ENCODE results near the gene HCFC1R1. TPM values are rescaled to one million over a fixed set of nuclear protein-coding genes. Genes with fewer than 3 reads are reported as not detected.
A peak's percentile ranks its signal among the peaks of the same experiment; 100 is the strongest.

Gene HCFC1R1
- total RNA-seq, 1 donor from 2014 or later: 15.5 TPM

DNA sequence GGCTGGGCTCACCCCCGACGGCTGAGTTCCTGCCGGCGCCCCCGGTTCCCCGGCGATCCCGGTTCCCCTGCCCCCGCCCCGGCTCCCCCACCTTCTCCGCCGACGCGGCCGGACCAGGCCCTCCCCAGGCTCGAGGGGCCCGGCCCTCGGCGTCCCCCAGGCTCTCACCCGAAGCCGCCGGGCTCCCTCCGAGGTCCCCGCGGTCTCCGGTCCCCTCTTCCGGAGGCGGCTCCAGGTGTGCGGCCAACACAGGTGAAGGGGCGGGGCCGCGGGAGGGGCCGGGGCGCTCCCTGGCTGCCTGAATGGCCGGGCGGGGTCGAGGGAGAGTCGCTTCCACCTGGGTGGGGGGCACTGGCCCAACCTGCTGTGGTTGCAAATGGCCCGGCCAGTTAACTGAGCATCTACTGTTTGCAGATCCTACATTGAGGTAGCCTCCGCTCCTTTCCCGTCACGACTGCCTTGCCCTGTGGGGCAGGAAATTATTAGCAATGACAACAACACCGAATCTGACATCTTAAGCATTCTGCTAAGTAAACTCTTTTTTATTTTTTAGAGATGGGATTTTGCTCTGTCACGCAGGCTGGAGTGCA is 13.1 kb upstream of the HCFC1R1 start, which contains the start of gene BICDL2:
BICDL2 (minus strand) TSS at position 219 of the 590 bp plus-strand sequence. CDS start 1,448 bp downstream, outside the sequence.
- no peak for DNase-seq (ENCODE audit: low spot score in 2 of 2)
- no peak for FAIRE-seq

DNA sequence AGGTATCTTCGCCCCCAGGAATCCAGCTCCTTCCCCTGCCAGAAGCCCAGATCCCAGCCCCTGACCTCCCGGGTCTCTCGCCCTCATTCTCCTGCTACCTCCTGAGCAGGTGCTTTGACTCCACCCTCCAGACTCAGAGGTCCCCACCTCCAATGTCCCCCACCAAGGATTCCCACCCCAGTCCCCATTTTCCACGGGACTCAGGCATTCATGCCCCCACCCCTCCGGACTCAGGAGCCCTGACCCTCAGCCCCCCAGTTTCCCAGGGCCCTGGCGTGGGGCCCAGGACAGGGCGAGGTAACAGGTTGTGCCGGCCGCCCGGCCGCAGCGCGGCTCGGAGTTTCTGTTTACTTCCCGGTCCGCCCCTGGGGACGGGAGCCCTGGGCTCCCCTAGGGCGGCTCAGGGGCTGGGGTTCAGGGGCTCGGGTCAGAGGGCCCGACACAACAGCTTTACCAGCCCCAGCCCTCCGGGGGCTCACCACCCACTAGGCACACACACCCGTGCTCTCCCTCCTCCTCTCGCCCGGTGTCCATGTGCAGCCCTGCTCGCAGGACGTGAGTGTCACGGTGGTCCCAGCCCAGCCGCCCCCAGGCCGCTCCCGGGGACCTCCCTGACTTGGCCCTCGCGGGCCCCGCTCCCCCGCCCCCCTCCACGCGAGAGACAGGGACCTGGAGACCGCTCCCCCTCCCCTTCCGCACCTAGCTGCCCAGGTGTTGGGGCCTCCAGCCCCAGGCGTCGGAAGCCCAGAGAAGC is 12.4 kb upstream of the HCFC1R1 start:
- DNase-seq (ENCODE audit: low spot score in 2 of 2) (no peak), FAIRE-seq (no peak)

DNA sequence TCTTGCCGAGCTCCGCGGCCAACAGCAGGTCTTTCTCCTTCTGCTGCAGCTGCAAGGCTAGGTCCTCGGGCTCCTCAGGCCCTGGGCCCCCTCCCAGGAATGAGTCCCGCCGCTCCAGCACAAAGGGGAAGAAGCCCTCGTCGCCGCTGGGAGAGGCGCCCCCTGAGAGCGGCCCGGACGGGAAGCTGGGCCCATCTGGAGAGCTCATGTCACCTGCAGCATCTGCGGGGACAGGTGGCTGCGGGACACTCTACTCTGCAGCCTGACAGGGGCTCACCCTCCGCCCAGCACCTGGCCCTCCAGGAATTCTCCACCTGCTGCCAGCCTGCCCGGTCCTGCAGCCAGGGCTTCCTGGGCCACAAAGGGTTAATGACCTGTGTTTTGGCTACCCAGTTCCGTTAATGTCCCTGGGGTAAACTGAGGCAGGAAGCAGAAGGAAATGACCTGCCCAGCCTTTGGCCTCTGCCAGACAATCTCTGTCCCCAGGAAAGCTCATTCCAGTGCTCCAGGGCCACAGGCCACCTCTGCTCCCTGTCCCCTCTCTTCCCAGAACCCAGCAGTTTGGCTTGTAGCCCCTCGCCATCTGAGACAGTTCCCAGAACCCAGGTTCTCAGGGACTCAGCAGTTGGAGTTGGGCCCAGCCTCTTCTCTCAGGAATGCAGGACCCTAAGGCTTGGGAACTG is 11.7 kb upstream of the HCFC1R1 start:
- FAIRE-seq: no peak
- no peak for DNase-seq (ENCODE audit: low spot score in 2 of 2)

DNA sequence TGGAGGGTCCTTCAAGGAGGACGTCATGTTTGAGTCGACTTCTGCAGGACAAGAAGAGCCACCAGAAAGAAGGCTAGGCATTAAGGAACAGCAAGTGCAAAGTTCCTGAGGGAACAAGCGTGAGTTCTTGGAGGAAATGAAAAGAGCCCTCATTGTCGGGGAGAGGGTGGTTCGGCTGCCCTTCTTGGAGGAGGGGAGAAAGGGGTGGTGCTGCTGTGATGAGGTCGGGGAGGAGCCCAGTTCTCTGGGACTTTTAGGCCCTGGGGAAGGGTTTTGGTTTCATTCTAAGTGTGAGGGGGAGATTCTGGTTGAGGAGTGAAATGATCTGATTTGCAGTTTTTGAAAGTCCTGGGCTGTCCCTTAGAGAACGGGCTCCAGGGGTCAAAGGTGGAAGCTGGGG is 8.9 kb upstream of the HCFC1R1 start:
- FAIRE-seq (no peak), DNase-seq (ENCODE audit: low spot score in 2 of 2) (no peak)

DNA sequence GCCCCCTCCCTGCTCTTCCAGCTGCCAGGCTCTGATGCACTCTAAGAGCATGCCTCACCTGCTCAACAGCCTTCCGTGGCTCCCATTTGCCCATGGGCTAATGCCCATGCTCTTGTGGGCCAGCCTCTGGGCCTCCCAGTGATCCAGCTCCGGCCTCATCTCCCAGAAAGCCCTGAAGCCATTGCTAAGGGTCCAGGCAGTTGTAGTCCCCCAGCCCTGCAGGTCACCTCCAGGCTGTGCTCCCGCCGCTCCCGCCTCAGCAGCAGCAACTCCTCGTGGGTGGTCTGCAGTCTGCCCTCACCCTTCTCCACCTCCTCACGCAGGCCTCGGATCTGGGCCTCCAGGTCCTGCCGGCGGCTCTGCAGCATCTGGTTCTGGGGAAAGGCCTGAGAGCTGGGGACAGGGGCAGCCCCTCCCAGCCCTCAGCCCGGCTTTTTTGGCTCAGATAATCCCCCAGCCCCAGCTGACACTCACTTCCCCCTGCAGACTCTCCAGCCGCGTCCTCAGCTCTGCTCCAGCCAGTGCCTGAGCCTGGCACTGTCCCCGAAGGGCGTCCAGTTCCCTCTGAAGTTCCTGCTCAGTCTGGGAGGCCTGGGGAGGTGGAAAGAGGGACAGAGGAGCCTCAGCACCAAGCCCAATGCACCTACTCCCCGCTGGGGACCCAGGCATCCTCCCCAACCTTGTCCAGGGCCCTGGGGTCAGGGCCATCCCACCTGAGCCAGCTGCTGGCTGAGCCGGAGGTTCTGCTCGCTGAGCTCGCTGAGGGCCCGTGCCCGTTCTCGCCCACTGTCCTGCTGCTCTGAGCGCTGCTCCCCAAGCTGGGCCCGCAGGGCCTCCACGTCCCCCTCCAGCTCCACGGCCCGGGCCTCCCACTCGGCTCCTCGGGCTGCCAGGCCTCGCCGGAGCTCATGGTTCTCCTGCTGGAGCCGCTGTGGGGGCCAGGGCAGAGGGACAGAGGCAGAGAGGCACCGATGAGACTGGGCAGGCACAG is 6.8 kb upstream of the HCFC1R1 start:
- DNase-seq (ENCODE audit: low spot score in 2 of 2): no peak

DNA sequence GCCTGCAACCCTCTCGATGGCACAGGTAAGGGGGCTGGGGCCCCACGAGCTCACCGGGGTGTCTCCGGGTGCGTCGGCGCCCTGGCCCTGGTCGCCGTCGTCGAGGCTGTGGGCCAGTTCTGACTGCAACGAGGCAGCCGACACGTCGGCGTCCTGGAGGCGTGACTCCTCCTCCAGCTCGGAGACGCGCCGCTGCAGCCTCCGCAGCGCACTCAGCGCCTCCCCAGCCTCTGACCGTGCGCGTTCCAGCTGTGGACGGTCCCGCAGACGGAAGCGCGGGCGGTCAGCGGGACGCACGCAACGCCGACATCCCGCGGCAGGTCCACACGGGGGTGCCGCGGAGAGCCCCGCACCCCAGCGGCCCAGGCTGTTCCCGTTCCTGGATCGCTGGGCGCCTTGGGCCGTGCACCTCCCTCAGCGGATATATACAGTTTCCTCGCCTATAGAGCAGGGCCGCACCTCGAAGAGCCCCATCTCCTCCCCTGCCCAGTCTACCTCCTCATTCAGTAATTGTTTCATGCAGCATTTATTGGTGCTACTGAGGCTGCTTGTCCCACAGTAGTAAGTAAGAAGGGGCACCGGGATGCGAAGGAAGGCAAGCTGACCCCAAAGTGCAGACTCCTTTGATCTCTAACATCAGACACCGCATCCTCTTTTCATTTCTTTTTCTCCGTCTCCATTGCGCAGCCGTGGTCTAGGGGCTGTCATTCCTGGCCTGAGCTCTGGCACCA is 5.9 kb upstream of the HCFC1R1 start:
- no peak for FAIRE-seq
- DNase-seq (ENCODE audit: low spot score in 2 of 2): no peak

More for the DNA sequence above, 6.8 kb upstream of the HCFC1R1 start:
- no peak for FAIRE-seq

DNA sequence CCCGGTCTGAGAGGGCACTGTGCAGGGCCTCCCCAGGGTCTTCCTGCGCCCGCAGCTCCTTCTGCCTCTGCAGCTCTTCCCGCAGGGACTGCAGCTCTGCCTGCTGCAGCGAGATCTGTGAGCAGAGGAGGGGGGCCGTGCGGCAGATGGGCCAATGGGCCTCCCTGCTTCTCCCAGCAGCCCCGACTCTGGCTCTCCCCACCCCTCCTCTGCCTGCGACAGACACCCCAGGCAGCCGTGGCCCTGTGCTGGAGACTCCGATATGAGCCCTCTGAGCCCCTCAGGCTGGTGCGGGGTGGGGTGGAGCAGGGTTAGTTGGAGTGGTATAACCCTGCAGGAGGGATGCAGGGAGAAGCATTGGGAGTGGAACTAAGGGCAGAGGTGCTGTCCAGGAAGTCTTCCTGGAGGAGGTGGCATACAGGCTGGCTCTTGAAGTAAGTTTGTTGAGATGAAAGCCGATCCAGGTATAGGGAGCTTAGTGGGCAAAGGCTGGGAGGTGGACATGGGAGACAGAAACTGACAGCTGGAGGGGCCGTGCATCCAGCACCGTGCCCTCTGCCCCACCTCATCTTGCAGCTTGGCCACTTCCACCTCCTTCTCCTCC is 5.1 kb upstream of the HCFC1R1 start:
- FAIRE-seq: no peak

DNA sequence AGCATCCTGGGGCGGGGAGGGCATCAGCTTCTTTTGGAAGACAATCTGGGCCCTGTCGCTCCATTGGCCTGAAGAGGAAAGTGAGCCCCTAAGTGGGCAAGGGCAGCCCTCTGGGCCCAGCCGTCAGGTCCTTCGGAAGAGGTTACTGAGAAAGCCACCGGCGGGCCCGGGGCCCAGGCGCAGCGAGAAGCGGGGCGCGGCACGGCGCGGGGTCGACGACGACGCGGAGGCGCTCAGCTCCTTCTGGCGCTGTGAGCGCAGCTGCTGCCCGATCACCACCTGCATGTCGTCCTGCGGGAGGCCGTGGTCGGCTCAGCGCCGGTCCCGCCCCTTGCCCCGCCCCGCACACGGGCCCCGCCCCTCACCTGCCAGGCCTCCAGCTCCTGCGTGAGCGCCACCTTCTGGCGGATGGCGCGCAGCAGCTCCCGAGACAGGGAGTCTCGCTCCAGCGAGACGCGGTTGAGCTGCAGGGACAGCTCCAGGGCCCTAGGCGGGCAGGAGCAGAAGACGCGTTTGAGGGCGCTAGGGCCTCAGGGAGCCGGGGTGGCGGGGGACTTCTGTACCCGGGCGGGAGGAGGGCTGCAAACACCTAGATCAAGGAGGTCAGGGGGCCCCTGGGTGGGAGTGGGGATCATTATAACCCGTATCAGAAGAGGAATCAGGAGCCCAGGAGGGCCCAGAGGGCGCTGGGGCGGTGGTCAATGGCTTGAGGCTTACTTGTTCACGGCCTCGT is 4.4 kb upstream of the HCFC1R1 start:
- FAIRE-seq (no peak), DNase-seq (ENCODE audit: low spot score in 2 of 2) (peak; percentile 81 to 87)

More for the DNA sequence above, 5.1 kb upstream of the HCFC1R1 start:
- DNase-seq (ENCODE audit: low spot score in 2 of 2): no peak

DNA sequence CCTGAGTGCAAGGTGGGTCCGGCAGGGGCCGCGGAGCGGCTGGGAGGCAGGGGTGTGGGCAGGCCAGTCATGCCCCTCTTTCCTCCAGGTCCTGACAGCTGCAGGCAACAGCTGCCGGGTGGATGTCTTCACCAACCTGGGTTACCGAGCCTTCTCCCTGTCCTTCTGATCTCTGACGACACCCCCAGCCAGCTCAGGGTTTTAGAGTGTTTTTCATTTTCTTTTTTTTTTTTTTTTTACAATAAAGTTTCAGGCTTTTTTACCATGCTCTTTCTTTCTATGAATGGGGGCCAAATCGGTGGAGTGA is 3.7 kb upstream of the HCFC1R1 start:
- no peak for FAIRE-seq

DNA sequence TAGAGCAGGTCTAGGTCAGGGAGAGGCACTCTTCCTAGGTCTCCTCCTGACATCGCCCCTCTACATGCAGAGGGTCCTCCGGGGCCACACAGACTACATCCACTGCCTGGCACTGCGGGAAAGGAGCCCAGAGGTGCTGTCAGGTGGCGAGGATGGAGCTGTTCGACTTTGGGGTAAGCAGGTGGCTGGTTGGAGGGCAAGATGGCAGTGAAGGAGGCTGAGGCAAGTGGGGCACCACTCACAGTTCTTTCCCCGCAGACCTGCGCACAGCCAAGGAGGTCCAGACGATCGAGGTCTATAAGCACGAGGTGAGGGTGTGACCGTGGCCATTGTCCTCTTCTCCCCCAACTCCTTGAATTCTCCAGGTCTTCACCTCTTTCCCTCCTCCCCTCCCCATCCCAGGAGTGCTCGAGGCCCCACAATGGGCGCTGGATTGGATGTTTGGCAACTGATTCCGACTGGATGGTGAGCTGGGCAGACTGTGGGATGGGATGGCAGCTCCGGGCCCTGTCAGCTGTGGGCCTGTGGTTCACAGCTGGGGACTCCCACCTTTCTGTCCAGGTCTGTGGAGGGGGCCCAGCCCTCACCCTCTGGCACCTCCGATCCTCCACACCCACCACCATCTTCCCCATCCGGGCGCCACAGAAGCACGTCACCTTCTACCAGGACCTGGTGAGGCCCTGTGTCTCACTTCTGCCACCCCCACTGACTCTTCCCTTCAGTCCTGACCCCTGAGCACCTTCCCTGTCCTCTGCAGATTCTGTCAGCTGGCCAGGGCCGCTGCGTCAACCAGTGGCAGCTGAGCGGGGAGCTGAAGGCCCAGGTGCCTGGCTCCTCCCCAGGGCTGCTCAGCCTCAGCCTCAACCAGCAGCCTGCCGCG is 3.1 kb upstream of the HCFC1R1 start:
- DNase-seq (ENCODE audit: low spot score in 2 of 2) (no peak), FAIRE-seq (no peak)

More for the DNA sequence above, 3.7 kb upstream of the HCFC1R1 start:
- DNase-seq (ENCODE audit: low spot score in 2 of 2): no peak

DNA sequence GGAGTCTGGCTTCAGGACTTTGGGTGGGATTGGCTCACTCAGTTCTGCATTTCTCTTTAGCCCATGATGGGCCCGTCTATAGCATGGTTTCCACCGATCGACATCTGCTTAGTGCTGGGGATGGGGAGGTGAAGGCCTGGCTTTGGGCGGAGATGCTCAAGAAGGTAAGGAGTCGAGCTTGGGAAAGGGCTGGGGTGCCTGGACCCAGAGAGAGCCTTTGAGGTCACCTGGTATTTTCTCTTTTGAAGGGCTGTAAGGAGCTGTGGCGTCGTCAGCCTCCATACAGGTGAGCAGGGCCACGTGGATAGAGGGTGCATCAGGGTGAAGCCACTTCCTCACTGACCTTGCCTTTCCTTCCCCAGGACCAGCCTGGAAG is 2.2 kb upstream of the HCFC1R1 start:
- DNase-seq (ENCODE audit: low spot score in 2 of 2): no peak
- no peak for FAIRE-seq

DNA sequence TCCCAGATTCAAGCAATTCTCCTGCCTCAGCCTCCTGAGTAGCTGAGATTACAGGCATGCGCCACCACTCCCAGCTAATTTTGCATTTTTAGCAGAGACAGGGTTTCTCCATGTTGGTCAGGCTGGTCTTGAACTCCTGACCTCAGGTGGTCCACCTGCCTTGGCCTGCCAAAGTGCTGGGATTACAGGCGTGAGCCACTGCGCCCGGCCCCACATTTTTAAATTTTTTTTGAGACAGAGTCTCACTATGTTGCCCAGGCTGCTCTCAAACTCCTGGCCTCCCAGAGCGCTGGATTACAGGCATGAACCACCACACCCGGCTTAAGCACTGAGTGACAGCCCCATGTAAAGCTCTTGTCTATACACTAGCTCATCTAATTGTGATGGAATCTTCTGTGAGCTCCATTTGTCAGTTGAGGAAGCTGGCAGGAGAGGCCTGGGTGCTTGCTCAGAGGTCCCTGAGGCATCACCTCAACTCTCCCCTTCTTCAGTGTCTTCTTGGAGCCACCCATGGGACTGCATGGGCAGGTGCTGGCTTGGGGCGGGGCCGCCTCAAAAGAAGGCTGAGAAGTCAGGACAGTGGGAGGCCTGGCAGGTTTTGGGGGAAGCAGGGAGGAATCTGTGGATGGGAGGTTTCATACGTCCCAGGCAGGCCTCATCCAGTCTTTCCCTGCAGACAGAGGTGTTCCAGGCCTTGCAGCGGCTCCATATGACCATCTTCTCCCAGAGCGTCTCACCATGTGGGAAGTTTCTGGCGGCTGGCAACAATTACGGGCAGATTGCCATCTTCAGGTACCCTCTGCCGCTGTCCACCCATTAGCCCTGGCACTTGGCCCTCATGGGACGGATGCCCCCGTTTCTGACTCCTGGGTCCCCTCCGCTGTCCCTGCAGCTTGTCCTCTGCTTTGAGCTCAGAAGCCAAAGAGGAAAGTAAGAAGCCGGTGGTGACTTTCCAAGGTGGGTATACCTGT is 1.6 kb upstream of the HCFC1R1 start:
- DNase-seq (ENCODE audit: low spot score in 2 of 2) (no peak), FAIRE-seq (no peak)

DNA sequence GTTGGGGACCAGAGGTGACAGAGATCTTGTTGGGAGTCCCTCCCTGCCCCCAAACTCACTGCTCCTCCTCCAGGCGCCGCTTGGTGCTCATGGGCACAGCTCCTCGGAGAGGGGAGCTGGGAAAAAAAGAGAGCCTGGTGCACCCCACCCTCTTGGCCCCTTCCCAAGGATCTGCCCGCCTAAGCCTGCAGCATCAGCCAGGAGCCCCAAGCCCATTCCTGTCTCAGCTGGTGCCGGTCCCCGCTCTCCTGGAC is 400 bp downstream of the HCFC1R1 start:
- FAIRE-seq (no peak), DNase-seq (ENCODE audit: low spot score in 2 of 2) (peak in 1 of 2 donors; percentile 52)

DNA sequence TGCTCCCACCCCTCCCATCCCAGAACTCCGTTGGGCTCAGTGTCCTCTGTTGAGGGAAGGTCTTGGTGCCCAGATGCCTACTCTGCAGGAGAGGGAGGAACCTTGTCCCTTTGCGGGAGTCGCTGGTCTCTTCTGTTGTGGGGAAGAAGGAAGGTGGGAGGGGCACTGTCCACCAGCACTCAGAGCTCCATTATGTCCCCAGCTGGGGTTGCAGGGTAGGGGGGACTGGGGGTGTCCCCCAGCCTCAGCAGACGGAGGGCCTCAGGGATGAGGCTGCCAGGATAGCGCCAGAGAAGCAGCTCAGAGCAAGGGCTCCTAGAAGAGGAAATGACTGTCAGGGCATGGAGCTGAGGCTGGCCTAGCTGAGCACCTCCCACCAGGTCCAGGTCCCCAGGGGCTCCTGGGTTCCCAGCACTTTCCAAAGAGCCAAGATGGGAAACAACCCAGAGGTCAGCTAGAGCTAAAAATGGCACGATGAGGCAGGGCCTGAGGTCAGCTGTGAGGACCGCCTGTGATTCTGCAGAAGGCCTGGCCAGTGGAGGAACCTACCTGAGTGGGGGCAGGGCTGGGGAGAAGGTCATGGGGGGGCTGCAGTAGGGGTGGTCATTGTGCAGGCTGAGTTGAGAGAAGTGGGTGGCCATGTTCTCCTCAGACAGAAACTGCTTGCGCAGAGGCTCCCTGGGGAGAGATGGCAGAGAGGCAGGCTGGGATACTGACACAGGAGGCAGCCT is 893 bp downstream of the HCFC1R1 start:
- peak in 1 of 2 donors; percentile 35 for DNase-seq (ENCODE audit: low spot score in 2 of 2)
- FAIRE-seq: no peak

DNA sequence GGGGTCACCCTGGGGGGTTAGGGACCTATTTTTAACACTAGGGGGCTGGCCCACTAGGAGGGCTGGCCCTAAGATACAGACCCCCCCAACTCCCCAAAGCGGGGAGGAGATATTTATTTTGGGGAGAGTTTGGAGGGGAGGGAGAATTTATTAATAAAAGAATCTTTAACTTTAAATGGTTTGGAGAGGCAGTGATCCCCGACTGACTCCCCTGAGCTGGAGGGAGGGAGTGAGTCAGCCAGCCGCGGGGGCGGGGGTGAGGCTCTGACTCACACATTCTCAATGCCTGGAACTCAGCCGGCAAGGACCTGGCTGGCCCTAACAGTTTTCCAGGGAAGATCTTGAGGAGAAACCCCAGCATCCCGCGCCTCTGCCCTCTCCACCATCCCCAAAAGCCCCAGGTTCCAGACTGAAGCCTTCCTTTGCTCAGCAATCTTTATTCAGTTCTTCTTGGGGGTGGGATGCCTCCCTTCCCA is 1.5 kb downstream of the HCFC1R1 start:
- FAIRE-seq: no peak

More for the DNA sequence above, 1.5 kb downstream of the HCFC1R1 start:
- DNase-seq (ENCODE audit: low spot score in 2 of 2): peak in 1 of 2 donors; percentile 81
